DMS53 treated with DMSO at 0.1 percent for 48 hours (cell line): Measurements from ENCODE around the gene GAR1.
A peak's percentile ranks its signal among the peaks of the same experiment; 100 is the strongest.
"Not testable (repeated sequence)": the region's sequence is repeated elsewhere in the genome, so short reads cannot be mapped to it uniquely, and the experiment has no call there.

Experiments used
- DNase-seq: peaks from one replicate; lab custom pipeline; 2025; ENCODE audit not compliant: unreplicated experiment; lab: John Stamatoyannopoulos, UW

GAR1 gene

DNA sequence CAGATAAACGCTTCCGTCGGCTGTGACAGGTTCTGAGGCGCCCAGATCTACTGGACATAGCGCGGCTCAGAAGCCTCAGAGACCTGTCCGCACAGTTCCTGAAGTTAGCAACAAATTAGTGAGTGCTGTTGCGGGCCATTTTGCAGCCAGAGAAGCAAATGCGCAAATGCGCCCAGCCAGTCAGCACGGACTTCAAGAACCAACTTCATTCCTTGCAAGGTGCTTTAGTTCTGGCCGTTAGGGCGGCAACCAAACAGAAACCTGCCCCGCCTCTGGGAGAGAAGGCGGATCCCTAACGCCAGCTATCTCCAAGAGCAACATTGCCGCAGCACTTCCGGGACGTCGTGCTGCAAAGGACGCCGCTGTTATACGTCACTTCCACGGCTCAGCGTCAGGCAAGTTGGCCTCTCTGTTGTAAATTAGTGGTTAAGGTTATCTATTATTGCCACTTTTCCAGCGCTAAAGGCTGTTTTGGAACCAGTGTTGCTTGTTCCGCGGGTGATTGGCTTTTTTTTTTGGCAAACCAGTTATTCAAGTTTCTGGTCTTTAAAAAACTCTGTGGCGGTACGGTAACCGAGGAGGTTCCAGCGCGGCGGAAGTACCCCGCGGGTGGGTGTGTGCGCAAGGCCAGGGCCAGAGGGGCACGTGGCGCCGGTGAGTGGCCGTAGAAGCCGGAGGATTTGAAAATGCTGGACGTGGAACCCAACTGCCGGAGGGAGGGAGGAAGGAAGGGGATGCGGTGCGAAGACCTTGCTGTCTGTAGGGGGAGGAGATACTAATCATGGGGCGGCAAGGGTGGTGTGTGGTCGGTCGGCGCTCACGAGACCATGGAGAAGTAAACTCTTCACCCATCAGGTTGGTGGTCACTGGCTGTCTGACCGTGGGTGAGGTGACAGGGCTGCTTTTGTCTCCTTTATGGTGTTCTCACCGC, at the start of gene GAR1:
TSS of gene GAR1 (plus strand) at position 612 of the 931 bp plus-strand sequence. CDS start 403 bp downstream, outside the sequence.
- peak; percentile 80 for DNase-seq

DNA sequence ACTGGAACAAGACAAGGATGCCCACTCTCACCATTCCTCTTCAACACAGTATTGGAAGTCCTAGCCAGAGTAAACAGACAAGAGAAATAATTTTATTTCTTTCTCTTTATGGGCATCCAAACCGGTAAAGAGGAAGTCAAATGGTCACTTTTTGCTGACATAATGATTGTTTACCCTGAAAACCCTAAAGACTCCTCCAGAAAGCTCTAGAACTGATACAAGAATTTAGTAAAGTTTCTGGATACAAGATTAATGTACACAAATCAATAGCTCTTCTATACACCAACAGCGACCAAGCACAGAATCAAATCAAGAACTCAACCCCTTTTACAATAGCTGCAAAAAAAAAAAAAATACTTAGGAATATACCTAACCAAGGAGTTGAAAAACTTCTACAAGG, 33.5 kb upstream of the GAR1 start:
- not testable (repeated sequence) for DNase-seq

DNA sequence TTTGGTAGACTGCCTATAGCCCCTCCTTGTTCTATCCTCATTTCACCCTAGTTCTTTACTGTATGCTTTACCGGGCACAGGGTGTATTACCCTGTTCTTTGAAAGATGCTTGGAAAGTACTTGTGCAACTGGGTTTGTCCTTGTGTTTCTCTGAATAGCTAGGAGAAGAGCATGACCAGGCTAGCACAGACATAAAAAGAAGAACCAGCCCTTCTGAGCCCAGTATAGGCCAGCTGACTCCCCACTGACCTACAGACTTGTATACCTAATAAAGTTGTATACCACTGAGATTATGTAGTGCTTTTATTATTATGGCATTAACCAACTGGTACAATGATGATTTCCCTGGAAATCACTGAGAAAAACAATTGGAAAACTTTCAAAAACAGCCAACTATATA, 28.7 kb upstream of the GAR1 start:
- no peak for DNase-seq

DNA sequence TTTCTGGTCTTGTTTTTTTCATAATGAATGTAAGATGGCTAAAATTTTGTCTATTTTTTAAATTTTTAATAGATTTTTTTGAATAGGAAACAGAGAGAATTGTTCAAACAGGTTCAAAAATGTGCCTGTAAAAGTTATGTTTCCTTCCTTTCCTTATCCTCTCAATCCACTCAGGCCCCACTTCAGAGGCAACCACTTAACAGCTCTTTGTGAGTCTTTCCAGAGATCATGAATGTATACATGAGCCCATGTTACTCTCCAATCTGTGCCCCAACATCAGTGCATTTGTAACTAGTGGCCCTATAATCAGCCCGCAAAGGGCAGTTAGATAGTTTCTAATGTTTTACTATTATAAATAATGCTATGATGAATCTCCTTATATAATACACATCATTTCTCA, 27.8 kb upstream of the GAR1 start:
- no peak for DNase-seq

DNA sequence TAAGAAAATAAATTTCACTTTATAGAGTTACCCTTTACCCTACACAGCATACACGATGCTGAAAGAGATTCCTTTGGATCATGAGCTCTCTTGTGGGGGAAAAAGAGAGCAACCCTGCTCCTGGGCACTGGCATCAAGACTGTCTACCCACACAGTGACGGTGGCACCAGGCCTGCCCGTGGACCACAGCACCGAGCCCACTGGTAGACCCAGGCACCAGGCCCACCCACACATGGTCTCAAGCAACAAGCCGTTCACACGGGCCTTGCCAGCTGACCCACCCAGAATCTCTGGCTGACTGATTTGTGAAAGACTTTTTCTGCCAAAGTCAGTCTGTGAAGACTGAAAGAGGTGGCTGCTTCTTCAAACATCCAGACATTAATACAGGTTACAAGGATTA, 20.5 kb upstream of the GAR1 start:
- DNase-seq = no peak

DNA sequence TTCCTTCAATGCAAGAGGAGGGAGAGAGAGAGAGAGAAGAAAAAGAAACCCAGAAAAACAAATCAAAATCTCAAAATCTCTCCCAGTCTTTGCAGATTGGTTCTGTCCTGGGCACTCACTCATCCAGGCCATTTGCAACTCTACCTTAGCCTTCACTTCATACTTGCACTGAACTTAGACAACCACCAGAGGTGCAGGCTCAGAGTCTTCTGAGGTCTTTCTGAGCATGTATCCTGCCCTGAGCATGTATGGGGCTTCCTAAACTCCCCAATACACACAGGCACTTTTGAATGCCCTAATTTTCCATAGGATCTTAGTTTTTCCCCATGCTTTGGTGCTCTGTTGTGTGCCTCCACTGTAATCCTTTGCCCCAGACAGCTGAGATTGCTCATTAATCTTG, 16.7 kb upstream of the GAR1 start:
- no peak for DNase-seq

DNA sequence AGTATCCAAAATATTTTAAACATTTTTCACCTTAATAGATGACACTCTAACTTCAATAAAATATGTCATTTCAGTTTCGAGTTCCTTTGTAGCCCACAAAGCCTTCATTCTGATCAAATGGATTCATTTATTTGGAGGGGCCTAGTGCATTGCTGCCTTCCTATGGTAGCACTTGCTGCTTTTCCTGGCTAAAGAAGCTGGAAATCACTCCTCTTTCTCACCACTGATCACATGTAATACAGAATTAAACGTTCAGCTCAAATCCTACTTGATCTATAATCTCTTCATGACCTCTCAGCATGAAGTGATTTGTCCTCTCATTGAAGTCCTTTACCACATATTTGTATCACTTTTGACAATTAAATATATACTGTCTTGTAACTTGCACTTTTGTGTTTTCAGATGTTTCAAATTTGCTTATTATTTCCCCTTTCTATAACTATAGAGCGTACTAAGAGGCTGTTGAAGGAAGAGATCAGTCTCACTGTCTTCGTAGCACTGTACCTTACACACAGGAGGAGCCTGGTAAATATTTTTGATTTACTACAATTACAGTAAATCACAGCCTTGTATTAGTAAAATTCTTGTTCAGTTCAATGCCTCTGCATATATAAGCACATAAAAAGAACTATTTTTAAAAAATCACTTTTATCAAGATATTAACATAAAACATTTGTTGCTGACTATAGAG, 14.3 kb upstream of the GAR1 start:
- no peak for DNase-seq

DNA sequence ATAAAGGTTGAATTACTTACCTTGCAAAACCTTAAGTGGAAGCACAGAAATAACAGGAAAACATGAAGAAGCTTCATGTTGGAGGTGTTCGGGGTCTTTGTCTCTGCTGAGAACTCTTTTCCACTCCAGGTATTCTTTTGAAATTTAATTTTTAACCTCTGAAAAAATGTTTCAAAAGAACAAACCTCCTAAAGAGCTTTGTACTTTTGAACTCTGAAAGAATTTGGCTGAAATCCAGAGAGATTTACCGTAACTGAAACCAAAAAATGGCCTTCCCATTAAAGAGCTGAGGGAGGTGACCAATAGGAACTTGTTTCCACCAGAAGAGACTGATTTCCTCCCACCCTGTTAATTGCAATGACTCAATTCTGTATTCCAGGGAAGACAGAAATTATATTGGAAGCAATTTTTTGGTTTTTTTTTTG, 13.7 kb upstream of the GAR1 start, which contains the start of gene CFI:
TSS of gene CFI (minus strand) at position 105 of the 425 bp plus-strand sequence. CDS start at position 77, 28 bp downstream.
- DNase-seq = no peak

DNA sequence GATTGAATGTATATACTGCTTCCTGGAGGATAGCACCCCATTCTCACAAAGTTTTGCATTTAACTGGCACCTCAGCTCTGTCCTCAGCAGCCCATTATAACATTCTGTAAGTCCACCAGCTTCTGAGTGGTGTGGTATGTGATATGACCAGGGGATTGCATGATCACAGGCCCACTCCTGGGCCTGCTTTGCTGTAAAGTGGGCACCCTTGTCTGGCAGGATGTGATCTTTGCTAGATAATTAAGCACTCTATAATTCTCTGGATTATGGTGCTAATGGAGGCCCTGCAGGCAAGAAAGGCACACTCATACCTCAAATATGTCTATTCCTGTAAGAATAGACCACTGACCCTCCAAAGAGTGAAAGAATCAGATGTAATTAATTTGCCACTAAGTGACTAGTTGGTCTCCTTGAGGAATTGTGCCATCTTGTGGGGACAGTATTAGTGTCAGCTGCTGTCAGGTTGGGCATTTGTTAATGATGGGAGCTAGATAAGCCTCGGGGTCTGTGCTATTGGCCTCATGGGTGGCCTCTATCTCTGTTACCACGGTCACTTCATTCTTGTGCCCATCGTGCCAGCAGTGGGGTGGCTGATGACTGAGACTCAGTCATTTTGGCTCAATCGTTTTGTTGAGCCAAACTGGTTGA, 11.5 kb upstream of the GAR1 start:
- peak; percentile 43 for DNase-seq

DNA sequence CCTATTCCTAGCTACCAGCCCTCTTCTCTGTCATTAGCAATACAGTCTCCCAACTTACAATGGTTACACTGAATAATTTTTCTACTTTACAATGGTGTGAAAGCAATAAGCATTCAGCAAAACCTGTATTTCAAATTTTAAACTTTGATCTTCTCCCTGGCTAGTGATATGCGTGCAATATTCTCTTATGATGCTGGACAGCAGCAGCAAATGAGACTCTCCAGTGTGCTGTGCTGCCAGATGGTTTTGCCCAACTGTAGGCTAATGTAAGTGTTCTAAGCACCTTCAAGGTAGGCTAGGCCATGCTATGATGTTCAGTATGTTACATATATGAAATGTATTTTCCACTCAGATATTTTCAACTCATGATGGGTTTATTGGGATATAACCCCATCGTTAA, 5.9 kb upstream of the GAR1 start:
- no peak for DNase-seq

DNA sequence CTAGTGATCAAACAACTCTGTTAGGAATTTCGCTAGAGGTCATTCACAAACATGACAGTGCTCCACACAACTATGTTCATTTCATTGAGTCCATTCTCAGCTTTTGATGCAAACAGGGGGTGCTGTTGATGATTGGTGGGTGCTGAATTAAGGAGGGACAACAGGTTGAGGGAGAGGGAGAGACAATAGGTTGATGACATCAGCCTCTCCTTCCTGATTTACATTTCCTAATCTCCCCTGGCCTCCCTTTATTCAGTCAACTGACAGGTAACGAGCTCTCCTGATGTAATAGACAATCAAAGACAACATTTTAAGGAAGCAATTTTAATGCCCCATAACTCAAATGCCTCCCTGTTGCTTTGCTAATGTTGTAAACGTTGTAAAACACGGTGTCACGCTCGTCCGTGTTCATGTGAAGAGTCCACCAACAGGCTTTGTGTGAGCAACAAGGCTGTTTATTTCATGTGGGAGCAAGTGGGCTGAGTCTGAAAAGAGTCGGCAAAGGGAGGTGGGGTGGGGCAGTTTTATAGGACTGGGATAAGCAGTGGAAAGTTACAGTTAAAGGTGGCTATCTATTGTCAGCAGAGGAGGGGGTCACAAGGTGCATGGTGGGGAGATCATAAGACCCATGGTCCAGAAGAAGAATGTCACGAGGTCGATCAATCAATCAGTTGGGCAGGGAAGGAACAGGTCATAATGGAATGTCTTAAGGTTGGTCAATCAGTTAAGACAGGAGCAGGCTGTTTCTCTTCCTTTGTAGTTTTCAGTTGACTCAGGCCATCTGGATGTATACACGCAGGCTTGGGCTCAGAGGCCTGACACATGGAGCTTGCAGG, 4.8 kb upstream of the GAR1 start:
- DNase-seq = no peak

DNA sequence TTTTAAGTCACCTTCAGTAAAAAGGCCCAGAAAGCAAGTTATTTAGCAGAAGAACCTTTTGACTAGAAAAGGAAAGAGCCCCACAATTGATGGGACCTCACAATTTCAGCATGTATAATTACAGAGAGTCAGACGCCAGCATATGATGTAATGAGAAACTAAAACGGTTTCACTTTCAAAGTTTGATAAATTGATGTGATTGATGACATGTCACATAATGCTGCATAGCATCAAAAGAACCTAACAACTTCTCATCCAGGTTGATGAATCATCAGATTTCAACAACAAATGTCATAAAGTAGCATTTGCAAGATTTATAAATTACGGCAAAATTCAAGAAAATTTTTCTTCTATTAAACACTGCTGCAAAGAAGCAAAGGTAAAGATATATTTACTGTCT, 3.9 kb upstream of the GAR1 start:
- DNase-seq = no peak

DNA sequence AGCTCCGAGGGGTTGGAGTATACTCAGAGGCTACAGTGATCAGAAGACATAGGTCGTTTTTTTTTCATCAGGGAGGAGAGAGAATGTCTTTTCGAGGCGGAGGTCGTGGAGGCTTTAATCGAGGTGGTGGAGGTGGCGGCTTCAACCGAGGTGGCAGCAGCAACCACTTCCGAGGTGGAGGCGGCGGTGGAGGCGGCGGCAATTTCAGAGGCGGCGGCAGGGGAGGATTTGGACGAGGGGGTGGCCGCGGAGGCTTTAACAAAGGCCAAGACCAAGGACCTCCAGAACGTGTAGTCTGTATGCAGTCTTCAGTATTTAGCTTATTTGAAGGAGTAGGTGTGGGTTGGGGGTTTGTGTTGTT, 500 bp downstream of the GAR1 start:
- no peak for DNase-seq

DNA sequence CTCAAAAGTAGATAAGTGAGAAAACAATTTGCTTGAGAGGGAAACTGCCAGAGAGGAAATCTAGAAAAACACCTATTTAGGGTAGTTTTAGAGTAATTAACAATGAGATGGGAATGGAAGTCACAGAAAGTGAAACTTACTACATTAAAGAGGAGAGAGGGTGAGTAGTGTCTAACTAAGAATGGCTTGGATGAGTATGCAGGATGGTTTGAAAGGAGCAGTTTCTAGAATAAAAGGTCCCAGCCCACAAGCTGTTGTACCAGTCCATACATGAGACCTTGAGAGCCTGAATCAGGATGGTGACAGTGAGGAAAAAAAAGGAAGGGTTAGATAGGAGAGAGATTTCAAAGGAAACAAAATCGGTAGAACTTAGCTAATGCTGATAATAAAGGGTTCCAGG, 1.3 kb downstream of the GAR1 start:
- no peak for DNase-seq

DNA sequence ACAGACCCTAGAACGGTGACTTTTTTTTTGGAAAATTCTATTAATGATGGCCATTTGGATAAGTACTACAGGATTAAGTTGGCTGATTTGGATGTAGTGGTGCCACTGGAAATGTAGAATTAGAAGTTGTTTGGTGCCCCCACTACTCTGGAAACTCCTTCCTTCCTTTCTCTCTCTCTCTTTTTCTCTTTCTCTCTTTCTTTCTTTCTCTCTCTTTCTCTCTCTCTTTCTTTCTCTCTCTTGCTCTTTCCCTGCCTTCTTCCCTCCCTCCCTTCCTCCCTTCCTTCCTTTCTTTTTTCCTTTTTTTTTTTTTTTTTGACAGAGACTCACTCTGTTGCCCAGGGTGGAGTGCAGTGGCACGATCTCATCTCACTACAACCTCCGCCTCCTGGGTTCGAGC, 2.7 kb downstream of the GAR1 start:
- no peak for DNase-seq

DNA sequence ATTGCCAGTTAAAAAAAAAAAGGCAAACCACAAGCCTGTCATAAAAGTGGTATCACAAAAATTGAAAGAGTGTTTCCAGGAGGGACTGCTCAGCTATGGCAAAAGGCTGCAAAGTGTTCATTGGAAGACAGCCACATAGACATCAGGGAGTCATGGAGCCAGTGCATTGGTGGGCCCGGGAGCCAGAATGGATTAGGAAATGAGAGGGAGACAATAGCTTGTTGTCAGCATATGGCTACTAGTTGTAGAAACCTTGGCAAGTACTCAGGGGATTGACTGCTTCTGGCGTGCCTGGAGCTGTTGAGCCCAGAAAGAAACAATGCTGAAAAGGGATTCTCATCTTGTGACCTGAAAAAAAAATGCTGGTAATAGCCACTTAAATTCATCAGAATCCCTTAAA, 5.0 kb downstream of the GAR1 start:
- DNase-seq = no peak

DNA sequence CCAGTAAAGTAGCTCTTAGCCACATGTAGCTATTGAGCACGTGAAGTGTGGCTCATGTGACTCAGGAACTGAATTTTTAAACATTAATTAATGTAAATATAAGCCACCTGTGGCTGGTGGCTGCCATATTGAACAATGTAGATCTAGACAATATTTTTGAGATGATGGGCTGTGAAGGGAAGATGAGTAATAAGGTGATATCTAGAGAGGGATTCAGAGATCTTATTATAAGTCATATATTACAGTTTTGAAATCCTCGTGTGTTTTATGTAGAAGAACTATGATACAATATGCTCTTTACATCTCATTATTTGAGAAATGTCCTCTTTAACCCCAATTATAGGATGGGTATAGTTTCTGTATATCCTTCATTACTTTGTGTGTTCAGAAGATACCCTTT, 5.6 kb downstream of the GAR1 start:
- DNase-seq = no peak

DNA sequence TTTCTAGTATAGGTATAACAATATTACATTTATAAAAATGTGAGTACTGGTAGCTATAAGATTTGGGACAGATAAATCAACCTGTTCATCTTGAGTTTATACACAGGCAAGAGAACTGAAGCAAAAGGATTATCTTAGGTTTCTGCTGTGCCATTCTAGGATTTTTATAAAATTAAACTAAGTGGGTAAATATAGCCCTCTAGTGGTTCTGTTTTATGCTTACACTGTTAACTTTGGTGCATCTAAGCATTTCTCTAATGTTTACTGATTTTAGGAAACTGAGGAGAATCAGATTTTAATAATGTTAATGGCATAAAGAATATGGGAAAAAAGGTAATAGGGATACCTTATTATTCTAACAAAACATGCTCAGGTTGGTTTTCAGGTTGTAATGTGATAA, 11.2 kb downstream of the GAR1 start:
- DNase-seq = no peak

DNA sequence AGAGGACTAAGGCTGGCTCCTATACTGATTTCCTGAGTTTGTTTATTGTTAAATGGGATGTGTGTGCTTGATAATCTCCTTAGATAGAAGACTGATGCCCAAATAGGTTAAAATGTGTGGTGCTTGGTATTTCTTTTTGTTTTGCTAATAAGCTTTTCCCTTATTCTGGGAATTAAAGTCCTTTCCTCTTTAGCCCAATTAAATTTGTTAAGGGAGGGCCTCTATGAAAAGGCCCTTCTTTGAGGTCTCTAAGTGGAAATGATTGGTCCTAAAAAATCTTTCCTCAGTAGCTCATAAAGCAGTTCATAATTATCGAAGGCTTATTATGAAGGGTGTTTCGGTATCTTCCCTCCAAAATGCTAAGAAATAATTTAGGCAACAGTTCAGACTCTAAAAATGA, 12.1 kb downstream of the GAR1 start, which contains the start of gene RRH:
TSS of gene RRH (plus strand) at position 301 of the 400 bp plus-strand sequence. CDS start at position 357, 56 bp downstream.
- no peak for DNase-seq

DNA sequence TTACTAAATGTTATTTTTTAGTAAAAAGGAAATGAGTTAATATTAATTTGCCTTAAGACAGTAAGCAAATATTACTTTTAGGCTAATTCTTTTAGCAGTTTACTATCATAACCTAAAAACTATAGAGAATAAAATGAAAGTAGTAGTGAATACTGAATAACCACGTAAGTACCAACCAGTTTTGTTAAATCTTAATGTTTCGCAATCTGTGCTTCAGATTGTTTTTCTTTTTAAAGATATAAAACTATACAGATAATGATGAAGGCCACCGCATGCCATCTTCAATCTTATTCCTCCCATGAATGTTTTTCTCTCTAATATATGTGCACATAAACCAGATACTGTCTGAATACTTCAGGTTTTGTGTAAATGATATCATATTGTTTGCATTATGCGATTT, 18.2 kb downstream of the GAR1 start:
- DNase-seq = no peak

DNA sequence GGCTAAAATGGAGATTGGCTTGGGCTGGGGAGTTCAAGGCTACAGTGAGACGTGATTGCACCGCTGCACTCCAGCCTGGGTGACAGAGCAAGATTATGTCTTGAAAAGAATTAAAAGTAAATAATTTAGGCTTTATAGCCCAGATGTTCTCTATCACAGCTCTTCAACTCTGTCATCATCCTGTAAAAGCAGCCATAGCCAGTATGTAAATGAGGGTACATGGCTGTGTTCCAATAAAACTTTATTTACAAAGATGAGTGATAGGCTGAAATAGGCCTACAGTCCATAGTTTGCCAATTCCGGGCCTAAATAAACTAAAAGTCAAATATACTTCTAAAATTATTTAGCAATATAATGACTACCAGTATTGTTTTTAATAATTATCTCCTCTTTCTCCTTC, 21.4 kb downstream of the GAR1 start:
- no peak for DNase-seq
